OCI-LY1 (cell line): ENCODE data around the gene CCDC12.

ENCODE experiments used
- H2AFZ ChIP-seq: fragments of 200-600 bp; sonication (generic), shearing (Covaris generic); 2 replicates; pipeline ENCODE4 v1.6.0; 2014; ENCODE audit warnings: antibody characterized with exemption, mild to moderate bottlenecking, low read length
- H3F3A ChIP-seq: fragments of 200-600 bp; sonication (generic), shearing (Covaris generic); 2 replicates; pipeline ENCODE4 v1.6.0; 2014; ENCODE audit warnings: mild to moderate bottlenecking, antibody characterized with exemption, low read length, moderate library complexity; ENCODE audit not compliant: insufficient read depth
- H3K27ac ChIP-seq: fragments of 200-600 bp; sonication (generic); 2 replicates; pipeline ENCODE4 v1.5.1; 2014; ENCODE audit warnings: low read length, mixed run types, mild to moderate bottlenecking, low read depth; ENCODE audit not compliant: poor library complexity, severe bottlenecking
- H3K27me3 ChIP-seq: fragments of 200-600 bp; sonication (generic); 2 replicates; pipeline ENCODE4 v1.6.0; 2014; ENCODE audit warnings: antibody characterized with exemption, mild to moderate bottlenecking, low read length, moderate library complexity; ENCODE audit not compliant: insufficient read depth
- H3K36me3 ChIP-seq: fragments of 200-600 bp; sonication (generic); 2 replicates; pipeline ENCODE4 v1.6.1; 2014; ENCODE audit warnings: mild to moderate bottlenecking, antibody characterized with exemption, low read length, moderate library complexity, mixed read lengths; ENCODE audit not compliant: insufficient read depth
- H3K4me1 ChIP-seq: fragments of 200-600 bp; sonication (generic); 2 replicates; pipeline ENCODE4 v1.5.1; 2014; ENCODE audit warnings: mild to moderate bottlenecking, low read length, moderate library complexity; ENCODE audit not compliant: insufficient read depth, severe bottlenecking
- H3K4me2 ChIP-seq: fragments of 200-600 bp; sonication (generic), shearing (Covaris generic); 2 replicates; pipeline ENCODE4 v1.6.1; 2014; ENCODE audit warnings: low read length
- H3K4me3 ChIP-seq: fragments of 200-600 bp; sonication (generic); 2 replicates; pipeline ENCODE4 v1.5.1; 2014; ENCODE audit warnings: low read length, low read depth, mild to moderate bottlenecking, mixed read lengths; ENCODE audit not compliant: poor library complexity, severe bottlenecking
- H3K79me2 ChIP-seq: fragments of 200-600 bp; shearing (Covaris generic); 2 replicates; pipeline ENCODE4 v1.6.1; 2016; ENCODE audit warnings: mixed run types, low read length, mixed read lengths; ENCODE audit not compliant: insufficient read depth
- H3K9ac ChIP-seq: fragments of 200-600 bp; sonication (generic), shearing (Covaris generic); 2 replicates; pipeline ENCODE4 v1.6.1; 2014; ENCODE audit warnings: mild to moderate bottlenecking, low read length, mixed read lengths
- H3K9me2 ChIP-seq: fragments of 200-600 bp; sonication (generic), shearing (Covaris generic); 2 replicates; pipeline ENCODE4 v1.6.1; 2014; ENCODE audit warnings: low read depth, mild to moderate bottlenecking, low read length, mixed read lengths
- H3K9me3 ChIP-seq: fragments of 200-600 bp; shearing (Covaris generic); 2 replicates; pipeline ENCODE4 v1.6.1; 2014; ENCODE audit warnings: low read length, mixed read lengths
- H4K20me1 ChIP-seq: fragments of 200-600 bp; sonication (generic), shearing (Covaris generic); 2 replicates; pipeline ENCODE4 v1.6.0; 2016; ENCODE audit warnings: mild to moderate bottlenecking, low read length; ENCODE audit not compliant: insufficient read depth
- EZH2 ChIP-seq: fragments of 200-600 bp; sonication (generic), shearing (Covaris generic); IDR thresholded peaks from 2 replicates; pipeline ENCODE4 v1.8.0; 2017; ENCODE audit warnings: borderline replicate concordance, mixed run types, mild to moderate bottlenecking, antibody characterized with exemption, low read length, moderate library complexity, mixed read lengths
- TF ChIP-seq, protein P1 (sequence below): fragments of 200-600 bp; sonication (generic), shearing (Covaris generic); IDR thresholded peaks from 2 replicates; pipeline ENCODE4 v1.5.1; 2017; ENCODE audit warnings: mild to moderate bottlenecking, antibody characterized with exemption, low read length, moderate library complexity, mixed read lengths

CCDC12 gene

DNA sequence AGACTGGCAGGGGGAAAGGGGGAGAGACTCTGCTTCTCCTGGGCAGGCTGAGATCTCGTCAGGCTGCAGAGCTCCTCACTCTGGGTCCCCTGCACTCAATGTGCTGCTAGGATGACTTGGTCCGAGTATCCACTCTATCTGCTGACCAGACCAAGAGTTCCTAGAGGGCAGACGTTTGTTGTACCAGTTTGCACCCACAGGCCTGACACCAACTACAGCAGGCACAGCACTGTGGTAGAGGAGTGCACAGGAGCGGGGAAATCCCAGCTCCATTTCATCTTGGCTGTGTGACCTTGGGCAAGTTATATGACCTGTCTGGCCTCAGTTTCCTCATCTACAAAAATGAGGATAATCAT, 29.0 kb downstream of the CCDC12 start:
- peaks cover 19% of the 10 kb centered on the region for H3K4me1 ChIP-seq

DNA sequence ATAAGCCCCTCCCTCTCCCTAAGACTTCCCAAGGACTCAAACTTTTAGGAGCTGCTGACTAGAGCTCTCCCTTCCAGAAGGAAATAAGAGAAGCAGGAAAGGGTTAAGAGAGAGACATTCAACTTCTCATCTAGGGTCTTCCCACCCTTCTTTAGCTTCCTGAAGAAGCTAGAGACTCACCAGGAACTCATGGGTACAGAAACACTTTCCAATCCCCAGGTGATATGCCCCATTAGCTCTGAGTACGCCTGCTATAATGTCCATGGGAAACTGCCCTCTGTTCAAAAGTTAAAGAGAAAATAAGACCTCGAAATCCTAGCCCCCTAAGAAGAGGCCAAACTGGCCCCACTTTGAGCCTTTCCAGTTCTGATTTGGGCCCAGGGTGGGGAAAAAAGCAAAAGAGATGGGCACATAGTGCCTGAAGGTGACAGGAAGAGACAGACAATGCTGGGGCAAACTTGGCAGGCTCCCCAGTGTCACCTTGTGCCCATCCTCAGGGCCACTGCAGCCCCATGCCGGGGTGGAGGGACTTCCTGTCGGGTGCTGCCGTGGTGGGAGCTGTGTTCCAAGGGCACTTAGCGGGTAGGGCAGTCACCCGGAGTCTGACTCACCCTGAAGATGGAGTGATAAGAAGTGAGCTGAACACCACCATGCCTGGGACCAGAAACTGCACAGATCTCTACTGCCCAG, 29.5 kb downstream of the CCDC12 start:
- Histone ChIP-seq H4K20me1 (no peaks in the 10 kb centered on the region), H3K9ac (no peak overlapping the region), H3K4me1 (peaks cover 14% of the 10 kb centered on the region), H3K27ac (no peak overlapping the region), H2AFZ (no peak overlapping the region), H3K4me3 (no peak overlapping the region), H3K36me3 (peaks cover 50% of the 10 kb centered on the region; the same call in 1 of the 2 replicates), H3K9me2 (no peaks in the 10 kb centered on the region), H3K79me2 (peaks cover 89% of the 10 kb centered on the region), H3K27me3 (no peaks in the 10 kb centered on the region), H3F3A (no peaks in the 10 kb centered on the region), H3K9me3 (no peaks in the 10 kb centered on the region), H3K4me2 (no peak overlapping the region)
- no peak for TF ChIP-seq EZH2
- TF ChIP-seq, protein P1, sequence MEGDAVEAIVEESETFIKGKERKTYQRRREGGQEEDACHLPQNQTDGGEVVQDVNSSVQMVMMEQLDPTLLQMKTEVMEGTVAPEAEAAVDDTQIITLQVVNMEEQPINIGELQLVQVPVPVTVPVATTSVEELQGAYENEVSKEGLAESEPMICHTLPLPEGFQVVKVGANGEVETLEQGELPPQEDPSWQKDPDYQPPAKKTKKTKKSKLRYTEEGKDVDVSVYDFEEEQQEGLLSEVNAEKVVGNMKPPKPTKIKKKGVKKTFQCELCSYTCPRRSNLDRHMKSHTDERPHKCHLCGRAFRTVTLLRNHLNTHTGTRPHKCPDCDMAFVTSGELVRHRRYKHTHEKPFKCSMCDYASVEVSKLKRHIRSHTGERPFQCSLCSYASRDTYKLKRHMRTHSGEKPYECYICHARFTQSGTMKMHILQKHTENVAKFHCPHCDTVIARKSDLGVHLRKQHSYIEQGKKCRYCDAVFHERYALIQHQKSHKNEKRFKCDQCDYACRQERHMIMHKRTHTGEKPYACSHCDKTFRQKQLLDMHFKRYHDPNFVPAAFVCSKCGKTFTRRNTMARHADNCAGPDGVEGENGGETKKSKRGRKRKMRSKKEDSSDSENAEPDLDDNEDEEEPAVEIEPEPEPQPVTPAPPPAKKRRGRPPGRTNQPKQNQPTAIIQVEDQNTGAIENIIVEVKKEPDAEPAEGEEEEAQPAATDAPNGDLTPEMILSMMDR: no peak

More for the DNA sequence above, 29.0 kb downstream of the CCDC12 start:
- Histone ChIP-seq H3K4me2 (no peak overlapping the region), H3K36me3 (peaks cover 48% of the 10 kb centered on the region; the same call in 1 of the 2 replicates), H3K79me2 (peaks cover 91% of the 10 kb centered on the region), H3K27me3 (no peaks in the 10 kb centered on the region), H3K27ac (no peak overlapping the region), H4K20me1 (no peaks in the 10 kb centered on the region), H3K9me3 (no peaks in the 10 kb centered on the region), H3K9me2 (no peaks in the 10 kb centered on the region), H2AFZ (no peak overlapping the region), H3K9ac (no peak overlapping the region), H3F3A (no peaks in the 10 kb centered on the region), H3K4me3 (no peak overlapping the region)
- TF ChIP-seq, protein P1: no peak
- no peak for TF ChIP-seq EZH2

DNA sequence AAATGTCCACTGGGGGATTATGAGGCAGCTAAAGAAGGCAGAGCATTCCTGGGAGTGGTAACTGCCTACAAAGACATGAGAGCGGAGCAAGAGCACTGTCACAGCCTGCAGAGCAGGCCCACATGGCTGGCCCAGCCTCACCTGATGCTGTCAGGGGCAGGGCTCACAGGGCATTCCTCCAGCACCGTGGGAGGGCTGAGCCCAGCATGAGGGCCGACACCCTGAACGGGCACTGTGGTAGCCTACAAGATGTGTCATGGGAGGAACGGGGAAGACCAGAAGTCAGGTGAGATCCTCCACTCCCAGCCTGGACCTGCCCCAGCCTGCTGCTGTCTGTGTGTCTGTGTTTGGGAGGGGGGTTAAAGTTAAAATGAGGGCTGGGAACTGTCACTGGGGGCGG, 30.1 kb downstream of the CCDC12 start:
- peaks cover 85% of the 10 kb centered on the region for H3K79me2 ChIP-seq
- H3K4me1 ChIP-seq: peaks cover 14% of the 10 kb centered on the region
- no peaks in the 10 kb centered on the region for H3K9me3 ChIP-seq
- no peaks in the 10 kb centered on the region for H3F3A ChIP-seq
- no peaks in the 10 kb centered on the region for H3K9me2 ChIP-seq
- no peak overlapping the region for H2AFZ ChIP-seq
- no peak overlapping the region for H3K4me2 ChIP-seq
- TF ChIP-seq, protein P1: no peak
- no peak for TF ChIP-seq EZH2
- H3K9ac ChIP-seq: no peak overlapping the region
- H3K27me3 ChIP-seq: no peaks in the 10 kb centered on the region
- no peaks in the 10 kb centered on the region for H4K20me1 ChIP-seq
- H3K27ac ChIP-seq: no peak overlapping the region
- peaks cover 53% of the 10 kb centered on the region; the same call in 1 of the 2 replicates for H3K36me3 ChIP-seq
- no peak overlapping the region for H3K4me3 ChIP-seq
